ENCODE data around the gene KRTAP16-1.

GRCh38 chr17:41322094-41322902, 13.2 kb upstream of the KRTAP16-1 start:
- TF ChIP-seq POLR2AphosphoS5 (IDR thresholded peaks at IDR 0.05; ENCODE audit: low read depth, low read length): no peak
- TF ChIP-seq POLR2A (IDR thresholded peaks at IDR 0.05; ENCODE audit: low read depth, low read length): no peak
- TF ChIP-seq TAF1 (IDR thresholded peaks at IDR 0.05; ENCODE audit: low read depth, low read length): no peak
- no peak for TF ChIP-seq SPI1 (IDR thresholded peaks at IDR 0.05; ENCODE audit: low read depth, low read length)
- TF ChIP-seq POU2F2 (IDR thresholded peaks at IDR 0.05; ENCODE audit: low read depth, low read length): no peak
- TF ChIP-seq PAX5 (IDR thresholded peaks at IDR 0.05; ENCODE audit: insufficient read depth, low read length, severe bottlenecking): no peak
